ENCODE data around the gene MAGI1.

The MAGI1 gene

DNA sequence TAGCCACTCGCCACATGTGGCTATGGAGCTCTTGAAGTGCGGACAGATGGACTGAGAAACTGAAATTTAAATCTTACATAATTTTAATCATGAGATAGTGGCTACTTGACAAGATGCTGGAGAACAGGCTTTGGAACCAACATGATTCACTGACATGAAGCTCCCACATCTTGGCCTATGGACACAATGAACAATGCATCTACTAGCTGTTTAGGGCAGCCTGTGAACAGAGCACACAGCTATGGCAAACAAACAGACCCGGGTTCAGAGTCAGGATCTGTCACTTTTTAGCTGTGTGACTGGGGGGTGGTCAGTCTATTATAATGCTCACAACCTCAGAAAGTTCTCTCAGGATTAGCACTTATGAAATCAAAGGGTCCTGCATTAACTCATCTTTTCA, 616.6 kb downstream of the MAGI1 start:
- no peak for DNase-seq (ENCODE audit: extremely low spot score)
- ChIA-PET CTCF (interaction anchor here (1.2 to 2.6 kb wide), 2 partner anchors 9 to 15 kb away, joined by 3 to 13 read pairs; no protein-coding TSS in a partner anchor), POLR2A (no interaction called here)
- TF ChIP-seq, protein P1, sequence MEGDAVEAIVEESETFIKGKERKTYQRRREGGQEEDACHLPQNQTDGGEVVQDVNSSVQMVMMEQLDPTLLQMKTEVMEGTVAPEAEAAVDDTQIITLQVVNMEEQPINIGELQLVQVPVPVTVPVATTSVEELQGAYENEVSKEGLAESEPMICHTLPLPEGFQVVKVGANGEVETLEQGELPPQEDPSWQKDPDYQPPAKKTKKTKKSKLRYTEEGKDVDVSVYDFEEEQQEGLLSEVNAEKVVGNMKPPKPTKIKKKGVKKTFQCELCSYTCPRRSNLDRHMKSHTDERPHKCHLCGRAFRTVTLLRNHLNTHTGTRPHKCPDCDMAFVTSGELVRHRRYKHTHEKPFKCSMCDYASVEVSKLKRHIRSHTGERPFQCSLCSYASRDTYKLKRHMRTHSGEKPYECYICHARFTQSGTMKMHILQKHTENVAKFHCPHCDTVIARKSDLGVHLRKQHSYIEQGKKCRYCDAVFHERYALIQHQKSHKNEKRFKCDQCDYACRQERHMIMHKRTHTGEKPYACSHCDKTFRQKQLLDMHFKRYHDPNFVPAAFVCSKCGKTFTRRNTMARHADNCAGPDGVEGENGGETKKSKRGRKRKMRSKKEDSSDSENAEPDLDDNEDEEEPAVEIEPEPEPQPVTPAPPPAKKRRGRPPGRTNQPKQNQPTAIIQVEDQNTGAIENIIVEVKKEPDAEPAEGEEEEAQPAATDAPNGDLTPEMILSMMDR (IDR thresholded peaks at IDR 0.05; ENCODE audit: control extremely low read depth, extremely low read depth, low read depth, missing control alignments), result no peak

- ChIA-PET CTCF (interaction anchor here (1.1 kb wide), 1 partner anchor 9 kb away, joined by 3 read pairs; no protein-coding TSS in a partner anchor), POLR2A (no interaction called here)
- TF ChIP-seq, protein P1 (IDR thresholded peaks at IDR 0.05; ENCODE audit: control extremely low read depth, extremely low read depth, low read depth, missing control alignments), result no peak
- no peak for DNase-seq (ENCODE audit: extremely low spot score)
Observed at GRCh38 chr3:65419233-65419632, 619.5 kb downstream of the MAGI1 start.

DNA sequence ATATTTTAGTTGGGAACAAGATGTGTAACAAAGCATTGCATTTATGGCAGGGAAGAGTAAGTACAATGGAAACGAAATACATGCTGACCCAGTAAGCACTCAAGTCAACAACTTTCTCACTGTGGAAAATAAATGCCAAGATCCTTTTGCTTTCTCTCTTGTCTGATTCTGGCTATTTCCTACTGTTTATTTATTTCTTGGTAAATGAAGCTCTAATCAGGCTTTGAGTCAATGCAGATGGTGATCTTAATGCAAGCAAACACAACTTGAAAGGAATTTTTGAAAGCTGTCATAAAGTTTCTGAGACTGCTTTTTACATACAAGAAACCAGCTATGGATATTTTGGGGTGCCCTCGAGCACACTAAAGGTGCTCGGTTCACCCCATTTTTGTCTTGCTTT, 624.8 kb downstream of the MAGI1 start:
- ChIA-PET POLR2A (no interaction called here), CTCF (interaction anchor here (0.6 to 3.2 kb wide), 5 partner anchors 9 to 27 kb away, joined by 3 to 19 read pairs (median 4); no protein-coding TSS in a partner anchor)
- TF ChIP-seq, protein P1 (IDR thresholded peaks at IDR 0.05; ENCODE audit: control extremely low read depth, extremely low read depth, low read depth, missing control alignments), result no peak
- DNase-seq (ENCODE audit: extremely low spot score), result no peak

GRCh38 chr3:65412588-65412987, 626.1 kb downstream of the MAGI1 start:
- CTCF ChIA-PET, result interaction anchor here (0.7 to 3.2 kb wide), 10 partner anchors 9 to 879 kb away, joined by 3 to 19 read pairs (median 4); no protein-coding TSS in a partner anchor
- no peak for DNase-seq (ENCODE audit: extremely low spot score)
- POLR2A ChIA-PET, result no interaction called here
- TF ChIP-seq, protein P1 (IDR thresholded peaks at IDR 0.05; ENCODE audit: control extremely low read depth, extremely low read depth, low read depth, missing control alignments), result no peak

DNA sequence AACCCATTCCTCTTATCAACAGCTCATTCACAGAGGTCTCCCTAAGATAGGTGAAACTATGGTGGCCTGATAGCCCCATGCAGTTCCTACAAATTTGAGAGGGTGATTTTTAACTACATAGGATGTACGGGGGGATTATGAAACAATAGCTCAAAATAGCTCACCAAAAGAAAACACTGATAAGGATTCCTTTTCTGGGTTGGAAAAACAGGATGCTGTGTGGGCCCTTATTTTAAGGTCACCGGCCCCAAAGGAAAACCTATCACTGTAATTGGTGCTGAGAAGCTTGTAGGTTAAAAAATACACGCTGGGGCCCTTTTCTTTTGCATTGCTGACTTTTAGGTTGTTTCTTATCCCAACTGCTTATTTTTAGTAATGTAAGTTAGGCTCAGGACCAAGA, 627.4 kb downstream of the MAGI1 start:
- no peak for DNase-seq (ENCODE audit: extremely low spot score)
- TF ChIP-seq, protein P1 (IDR thresholded peaks at IDR 0.05; ENCODE audit: control extremely low read depth, extremely low read depth, low read depth, missing control alignments), result no peak
- ChIA-PET POLR2A (no interaction called here), CTCF (interaction anchor here (0.9 to 2.7 kb wide), 3 partner anchors 14 to 69 kb away, joined by 3 to 11 read pairs (median 3); no protein-coding TSS in a partner anchor)

- no peak for DNase-seq (ENCODE audit: extremely low spot score)
- POLR2A ChIA-PET, result no interaction called here
- TF ChIP-seq, protein P1 (IDR thresholded peaks at IDR 0.05; ENCODE audit: control extremely low read depth, extremely low read depth, low read depth, missing control alignments), result no peak
- CTCF ChIA-PET, result interaction anchor here (1.5 to 2.7 kb wide), 2 partner anchors 16 to 67 kb away, joined by 4 to 11 read pairs; no protein-coding TSS in a partner anchor
Observed at GRCh38 chr3:65409176-65409569, 629.5 kb downstream of the MAGI1 start.

Measured in GM10248 (cell line).